GM21576 (cell line): Measurements from ENCODE around the gene DOK7.

Source experiments
- ATAC-seq: cut with Tn5 transposase; IDR thresholded peaks from one replicate; pipeline ENCODE4 v1.9.1; 2021; ENCODE audit warnings: mild to moderate bottlenecking, moderate library complexity; ENCODE audit not compliant: unreplicated experiment

Gene DOK7, protein sequence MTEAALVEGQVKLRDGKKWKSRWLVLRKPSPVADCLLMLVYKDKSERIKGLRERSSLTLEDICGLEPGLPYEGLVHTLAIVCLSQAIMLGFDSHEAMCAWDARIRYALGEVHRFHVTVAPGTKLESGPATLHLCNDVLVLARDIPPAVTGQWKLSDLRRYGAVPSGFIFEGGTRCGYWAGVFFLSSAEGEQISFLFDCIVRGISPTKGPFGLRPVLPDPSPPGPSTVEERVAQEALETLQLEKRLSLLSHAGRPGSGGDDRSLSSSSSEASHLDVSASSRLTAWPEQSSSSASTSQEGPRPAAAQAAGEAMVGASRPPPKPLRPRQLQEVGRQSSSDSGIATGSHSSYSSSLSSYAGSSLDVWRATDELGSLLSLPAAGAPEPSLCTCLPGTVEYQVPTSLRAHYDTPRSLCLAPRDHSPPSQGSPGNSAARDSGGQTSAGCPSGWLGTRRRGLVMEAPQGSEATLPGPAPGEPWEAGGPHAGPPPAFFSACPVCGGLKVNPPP

GRCh38 chr4:3462790-3463415 is at the start of gene DOK7:
Gene DOK7 (plus strand): TSS chr4:3463306. CDS start chr4:3463376, 70 bp downstream.
- no peak for ATAC-seq

DNA sequence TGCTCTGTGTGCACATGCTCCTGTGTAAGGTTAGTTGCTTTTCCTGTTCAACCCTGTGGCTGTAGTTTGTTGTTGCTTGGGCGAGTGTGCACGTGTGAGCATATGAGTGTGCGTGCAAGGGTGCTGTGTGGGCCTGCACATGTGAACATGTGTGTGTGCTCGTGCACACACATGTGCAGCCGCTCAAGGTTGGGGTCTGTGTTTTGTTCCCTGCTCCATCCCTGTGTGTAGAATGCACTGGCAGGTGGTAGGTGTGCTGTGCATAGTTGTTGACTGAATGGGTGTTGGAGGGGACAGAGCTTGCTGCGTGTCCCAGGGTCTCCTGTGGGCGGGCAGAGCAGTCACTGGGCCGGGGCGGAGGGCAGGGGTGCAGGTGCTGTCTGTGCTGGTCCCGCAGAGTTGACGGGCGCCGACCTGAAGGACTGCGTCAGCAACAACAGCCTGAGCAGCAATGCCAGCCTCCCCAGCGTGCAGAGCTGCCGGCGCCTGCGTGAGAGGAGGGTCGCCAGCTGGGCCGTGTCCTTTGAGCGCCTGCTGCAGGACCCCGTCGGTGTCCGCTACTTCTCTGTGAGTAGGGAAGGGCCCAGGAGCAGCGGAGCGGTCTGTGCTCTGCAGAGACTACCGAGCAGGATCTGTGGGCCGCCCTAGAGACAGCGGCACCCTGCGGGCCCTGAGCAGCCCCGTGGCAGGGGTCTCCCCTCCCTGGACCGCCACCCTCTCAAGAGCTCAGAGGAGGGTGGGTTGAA is 49.3 kb upstream of the DOK7 start:
- no peak for ATAC-seq

DNA sequence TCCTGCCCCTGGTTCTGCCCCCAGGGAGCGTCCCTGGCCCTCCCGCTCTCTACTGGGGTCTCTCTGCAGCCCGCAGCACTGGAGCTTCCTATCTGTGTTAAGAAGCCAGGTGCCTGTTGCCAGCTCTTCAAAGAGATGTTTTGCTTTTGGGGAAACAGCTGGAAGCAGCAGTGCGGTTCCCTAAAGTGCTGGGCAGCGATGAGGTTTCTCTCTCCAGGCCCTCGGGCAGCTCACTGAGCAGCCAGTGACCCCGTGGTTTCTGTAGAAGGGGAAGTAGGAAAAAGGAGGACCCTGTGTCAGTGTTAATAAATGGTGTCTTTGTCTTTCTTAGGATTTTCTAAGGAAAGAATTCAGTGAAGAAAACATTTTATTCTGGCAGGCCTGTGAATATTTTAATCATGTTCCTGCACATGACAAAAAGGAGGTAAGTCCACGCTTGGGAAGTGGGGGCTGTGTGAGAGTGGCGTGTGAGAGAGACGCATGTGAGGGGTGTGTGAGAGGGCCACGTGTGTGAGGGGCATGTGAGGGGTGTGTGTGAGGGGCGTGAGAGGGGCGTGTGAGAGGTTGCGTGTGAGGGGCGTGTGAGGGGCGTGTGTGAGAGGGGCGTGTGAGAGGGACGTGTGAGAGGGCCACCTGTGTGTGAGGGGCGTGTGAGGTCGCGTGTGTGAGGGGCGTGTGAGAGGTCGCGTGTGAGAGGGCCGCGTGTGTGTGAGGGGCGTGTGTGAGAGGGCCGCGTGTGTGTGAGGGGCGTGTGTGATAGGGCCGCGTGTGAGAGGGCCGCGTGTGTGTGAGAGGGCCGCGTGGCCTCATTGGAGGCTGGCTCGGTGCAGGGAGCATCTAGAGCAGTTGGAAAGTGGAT is 48.5 kb upstream of the DOK7 start:
- ATAC-seq = no peak

DNA sequence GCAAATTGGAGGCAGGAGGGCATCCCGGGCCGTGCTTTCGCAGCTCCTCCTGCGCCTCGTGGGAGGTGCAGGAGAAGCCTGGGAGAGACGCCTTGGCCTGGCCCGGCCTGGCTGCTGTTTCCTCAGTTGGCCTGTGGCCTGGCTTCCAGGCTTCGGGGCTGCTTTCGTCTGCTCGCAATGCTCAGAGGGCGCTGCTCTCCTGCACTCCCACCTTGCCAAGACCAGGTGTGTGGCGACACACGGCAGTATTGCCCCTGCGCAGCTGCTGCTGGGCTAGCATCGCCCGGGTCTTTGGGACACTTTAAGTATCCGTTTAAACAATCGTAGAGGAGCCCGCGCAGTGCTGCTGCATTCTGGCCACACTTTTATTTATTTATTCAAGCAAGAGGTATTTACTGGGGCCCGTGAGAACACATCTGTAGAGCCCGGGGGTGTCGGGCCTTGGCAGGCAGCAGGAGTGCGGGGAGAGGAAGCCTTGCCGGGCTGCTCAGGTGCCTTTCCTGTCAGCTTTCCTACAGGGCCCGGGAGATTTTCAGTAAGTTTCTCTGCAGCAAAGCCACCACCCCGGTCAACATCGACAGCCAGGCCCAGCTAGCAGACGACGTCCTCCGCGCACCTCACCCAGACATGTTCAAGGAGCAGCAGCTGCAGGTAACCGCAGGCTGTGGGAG is 47.5 kb upstream of the DOK7 start:
- ATAC-seq = no peak

GRCh38 chr4:3416270-3416669 is 46.8 kb upstream of the DOK7 start:
- no peak for ATAC-seq

DNA sequence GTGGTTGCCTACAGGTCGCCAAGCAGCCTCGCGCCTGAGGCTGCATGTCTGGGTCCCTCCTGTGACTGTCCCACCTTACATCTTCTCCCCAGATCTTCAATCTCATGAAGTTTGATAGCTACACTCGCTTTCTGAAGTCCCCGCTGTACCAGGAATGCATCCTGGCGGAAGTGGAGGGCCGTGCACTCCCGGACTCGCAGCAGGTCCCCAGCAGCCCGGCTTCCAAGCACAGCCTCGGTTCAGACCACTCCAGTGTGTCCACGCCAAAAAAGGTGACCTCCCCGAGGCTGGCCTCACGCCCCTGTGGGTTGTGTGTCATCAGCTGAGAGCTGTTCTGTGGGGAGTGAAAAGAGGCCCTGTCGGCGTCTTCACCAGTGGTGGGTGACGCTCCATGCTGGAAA is 46.3 kb upstream of the DOK7 start:
- no peak for ATAC-seq

GRCh38 chr4:3417448-3417847 is 45.7 kb upstream of the DOK7 start:
- ATAC-seq = no peak

GRCh38 chr4:3418029-3418762 is 44.9 kb upstream of the DOK7 start:
- no peak for ATAC-seq

- no peak for ATAC-seq
Observed at GRCh38 chr4:3419836-3420605, 43.1 kb upstream of the DOK7 start.

GRCh38 chr4:3420606-3420955 is 42.5 kb upstream of the DOK7 start:
- no peak for ATAC-seq

GRCh38 chr4:3420956-3421355 is 42.1 kb upstream of the DOK7 start:
- ATAC-seq = no peak

GRCh38 chr4:3421470-3421869 is 41.6 kb upstream of the DOK7 start:
- ATAC-seq = no peak

DNA sequence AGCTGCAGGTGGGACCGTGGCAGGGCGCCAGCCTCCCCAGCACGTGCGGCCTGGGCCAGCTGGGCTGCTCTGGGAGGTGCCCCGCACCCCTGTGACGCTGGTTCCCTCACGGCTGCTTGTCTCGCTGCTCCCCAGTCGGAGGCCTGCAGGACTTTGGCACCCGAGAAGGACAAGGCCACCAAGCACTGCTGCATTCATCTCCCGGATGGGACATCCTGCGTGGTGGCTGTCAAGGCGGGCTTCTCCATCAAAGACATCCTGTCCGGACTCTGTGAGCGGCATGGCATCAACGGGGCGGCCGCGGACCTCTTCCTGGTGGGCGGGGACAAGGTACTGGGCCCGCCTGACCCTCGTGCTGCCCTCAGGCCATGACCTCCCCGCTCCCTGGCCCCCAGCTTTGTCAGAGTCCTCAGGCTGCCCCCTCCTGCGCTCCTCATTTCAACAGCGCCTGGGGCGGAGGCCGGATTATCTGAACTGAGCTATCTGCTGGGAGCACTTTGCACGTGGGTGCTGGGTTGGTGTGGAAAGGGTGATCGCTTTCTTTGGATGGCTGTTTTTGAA is 40.8 kb upstream of the DOK7 start:
- no peak for ATAC-seq

GRCh38 chr4:3422808-3423297 is 40.3 kb upstream of the DOK7 start:
- no peak for ATAC-seq

DNA sequence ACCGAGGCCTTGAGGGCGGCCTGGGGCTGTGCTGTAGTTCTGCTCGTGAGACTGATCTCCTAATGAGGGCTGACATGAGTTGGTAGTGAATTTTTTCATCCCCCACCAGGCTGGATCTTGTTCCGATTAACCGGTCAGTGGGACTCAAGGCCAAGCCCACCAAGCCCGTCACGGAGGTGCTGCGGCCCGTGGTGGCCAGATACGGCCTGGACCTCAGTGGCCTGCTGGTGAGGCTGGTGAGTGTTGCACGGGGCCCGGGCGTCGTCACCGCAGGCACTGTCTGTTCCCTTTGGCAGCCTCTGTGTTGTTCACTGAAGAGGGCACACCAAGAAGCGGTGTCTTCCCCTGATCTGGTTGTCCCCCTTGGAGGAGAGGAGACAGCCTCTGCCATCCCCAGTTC is 39.7 kb upstream of the DOK7 start:
- ATAC-seq = no peak

GRCh38 chr4:3423952-3424351 is 39.2 kb upstream of the DOK7 start:
- no peak for ATAC-seq

DNA sequence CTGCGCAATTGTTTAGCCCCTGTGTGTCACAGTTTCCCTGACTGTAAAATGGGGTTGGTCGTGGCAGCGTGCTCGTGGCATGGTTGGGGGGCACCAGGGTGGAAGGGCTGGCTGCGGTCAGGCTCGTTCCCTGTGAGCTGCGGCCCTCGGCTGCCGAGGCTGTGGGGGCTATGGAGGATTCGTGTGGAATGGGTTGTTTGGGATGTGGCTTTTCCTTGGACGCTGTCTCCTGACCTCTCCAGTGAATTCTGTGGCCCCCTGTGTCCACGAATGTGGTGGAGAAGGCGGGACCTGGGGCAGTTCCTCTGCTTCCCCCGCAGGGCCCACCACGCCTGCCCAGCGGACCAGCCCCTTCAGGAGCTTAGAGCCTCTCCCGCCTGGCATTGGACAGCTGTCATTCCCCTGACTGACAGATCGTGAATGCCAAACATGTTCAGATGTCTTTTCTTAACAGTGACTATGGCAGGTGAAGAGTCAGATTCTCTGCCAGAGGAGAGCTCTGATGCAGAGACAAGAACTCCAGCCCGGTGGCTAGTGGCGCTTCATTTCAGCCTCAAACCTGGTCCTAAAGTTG is 38.5 kb upstream of the DOK7 start:
- ATAC-seq = no peak
